ENCODE measurements around the gene MPP4.

MPP4 gene

GRCh38 chr2:201607568-201607967 is 90.9 kb downstream of the MPP4 start:
- H2AFZ ChIP-seq (ENCODE audit: low read depth, low read length), result no peak overlapping the region
- TF ChIP-seq, protein P1, sequence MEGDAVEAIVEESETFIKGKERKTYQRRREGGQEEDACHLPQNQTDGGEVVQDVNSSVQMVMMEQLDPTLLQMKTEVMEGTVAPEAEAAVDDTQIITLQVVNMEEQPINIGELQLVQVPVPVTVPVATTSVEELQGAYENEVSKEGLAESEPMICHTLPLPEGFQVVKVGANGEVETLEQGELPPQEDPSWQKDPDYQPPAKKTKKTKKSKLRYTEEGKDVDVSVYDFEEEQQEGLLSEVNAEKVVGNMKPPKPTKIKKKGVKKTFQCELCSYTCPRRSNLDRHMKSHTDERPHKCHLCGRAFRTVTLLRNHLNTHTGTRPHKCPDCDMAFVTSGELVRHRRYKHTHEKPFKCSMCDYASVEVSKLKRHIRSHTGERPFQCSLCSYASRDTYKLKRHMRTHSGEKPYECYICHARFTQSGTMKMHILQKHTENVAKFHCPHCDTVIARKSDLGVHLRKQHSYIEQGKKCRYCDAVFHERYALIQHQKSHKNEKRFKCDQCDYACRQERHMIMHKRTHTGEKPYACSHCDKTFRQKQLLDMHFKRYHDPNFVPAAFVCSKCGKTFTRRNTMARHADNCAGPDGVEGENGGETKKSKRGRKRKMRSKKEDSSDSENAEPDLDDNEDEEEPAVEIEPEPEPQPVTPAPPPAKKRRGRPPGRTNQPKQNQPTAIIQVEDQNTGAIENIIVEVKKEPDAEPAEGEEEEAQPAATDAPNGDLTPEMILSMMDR (IDR thresholded peaks at IDR 0.05; ENCODE audit: low read depth, low read length), result no peak
- TF ChIP-seq EZH2phosphoT487 (IDR thresholded peaks at IDR 0.05; ENCODE audit: low read depth), result no peak
- no peak overlapping the region for H3K27ac ChIP-seq (ENCODE audit: low read length)
- H3K9me3 ChIP-seq (ENCODE audit: insufficient read depth, low read length), result no peaks in the 10 kb centered on the region
- no peak overlapping the region for H3K4me2 ChIP-seq (ENCODE audit: low read length)
- no peak overlapping the region for H3K9ac ChIP-seq (ENCODE audit: low read length)
- H4K20me1 ChIP-seq (ENCODE audit: insufficient read depth, low read length), result no peaks in the 10 kb centered on the region
- no peaks in the 10 kb centered on the region for H3K4me1 ChIP-seq (ENCODE audit: low read length)
- H3K4me3 ChIP-seq (ENCODE audit: low read length), result no peak overlapping the region
- H3K27me3 ChIP-seq (ENCODE audit: low read depth, low read length), result peaks cover 7% of the 10 kb centered on the region; the same call in 1 of the 2 replicates
- H3K79me2 ChIP-seq (ENCODE audit: low read length), result no peaks in the 10 kb centered on the region
- H3K36me3 ChIP-seq (replicated peaks; ENCODE audit: low read depth, low read length), result no peaks in the 10 kb centered on the region

DNA sequence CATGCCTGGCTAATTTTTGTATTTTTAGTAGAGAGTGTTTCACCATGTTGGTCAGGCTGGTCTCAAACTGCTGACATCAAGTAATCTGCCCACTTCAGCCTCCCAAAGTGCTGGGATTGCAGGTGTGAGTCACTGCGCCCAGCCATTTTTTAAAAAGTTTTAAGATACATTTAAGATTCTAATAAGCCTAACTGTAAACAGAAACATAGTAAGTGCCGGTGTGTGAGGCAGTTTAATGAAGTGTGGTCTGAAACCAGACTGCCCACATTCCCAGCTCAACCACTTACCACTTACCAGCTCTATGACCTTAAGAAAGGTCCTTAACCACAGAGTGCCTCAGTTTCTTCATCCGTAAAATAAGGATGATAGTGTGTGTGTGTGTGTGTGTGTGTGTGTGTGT is 97.5 kb downstream of the MPP4 start:
- Histone ChIP-seq H2AFZ (ENCODE audit: low read depth, low read length) (no peak overlapping the region), H3K9ac (ENCODE audit: low read length) (no peak overlapping the region), H3K9me3 (ENCODE audit: insufficient read depth, low read length) (no peaks in the 10 kb centered on the region), H3K79me2 (ENCODE audit: low read length) (no peaks in the 10 kb centered on the region), H3K4me3 (ENCODE audit: low read length) (no peak overlapping the region), H4K20me1 (ENCODE audit: insufficient read depth, low read length) (no peaks in the 10 kb centered on the region), H3K4me1 (ENCODE audit: low read length) (no peaks in the 10 kb centered on the region), H3K36me3 (replicated peaks; ENCODE audit: low read depth, low read length) (no peaks in the 10 kb centered on the region), H3K27ac (ENCODE audit: low read length) (no peak overlapping the region), H3K27me3 (ENCODE audit: low read depth, low read length) (peaks cover 7% of the 10 kb centered on the region; the same call in 1 of the 2 replicates), H3K4me2 (ENCODE audit: low read length) (no peak overlapping the region)
- no peak for TF ChIP-seq EZH2phosphoT487 (IDR thresholded peaks at IDR 0.05; ENCODE audit: low read depth)
- TF ChIP-seq, protein P1 (IDR thresholded peaks at IDR 0.05; ENCODE audit: low read depth, low read length), result no peak

GRCh38 chr2:201597397-201597796 is 101.0 kb downstream of the MPP4 start:
- TF ChIP-seq EZH2phosphoT487 (IDR thresholded peaks at IDR 0.05; ENCODE audit: low read depth), result no peak
- TF ChIP-seq, protein P1 (IDR thresholded peaks at IDR 0.05; ENCODE audit: low read depth, low read length), result no peak
- Histone ChIP-seq H3K4me2 (ENCODE audit: low read length) (no peak overlapping the region), H3K4me1 (ENCODE audit: low read length) (no peaks in the 10 kb centered on the region), H3K4me3 (ENCODE audit: low read length) (no peak overlapping the region), H3K9ac (ENCODE audit: low read length) (no peak overlapping the region), H3K36me3 (replicated peaks; ENCODE audit: low read depth, low read length) (no peaks in the 10 kb centered on the region), H3K9me3 (ENCODE audit: insufficient read depth, low read length) (no peaks in the 10 kb centered on the region), H3K27me3 (ENCODE audit: low read depth, low read length) (no peaks in the 10 kb centered on the region), H3K27ac (ENCODE audit: low read length) (no peak overlapping the region), H2AFZ (ENCODE audit: low read depth, low read length) (no peak overlapping the region), H4K20me1 (ENCODE audit: insufficient read depth, low read length) (no peaks in the 10 kb centered on the region), H3K79me2 (ENCODE audit: low read length) (no peaks in the 10 kb centered on the region)
